Psoas muscle (tissue), 8 donors: ENCODE data around the gene MARCKSL1. TPM values are rescaled to one million over a fixed set of nuclear protein-coding genes. Genes with fewer than 3 reads are reported as not detected.

Experiments
- ATAC-seq, 4 donors: fragments of 200-7000 bp; cut with Tn5 transposase; one replicate each; pipeline ENCODE4 v1.9.1; 2020; ENCODE audit warnings: moderate library complexity in 3 of 4, mild to moderate bottlenecking in 2 of 4
- DNase-seq, 2 donors: peaks; one replicate each; pipeline ENCODE4 v3.0.0-alpha.2; 2020
- H3K27ac ChIP-seq: fragments of 200-600 bp; one replicate; pipeline ENCODE4 v1.8.0; 2022
- H3K27me3 ChIP-seq, 3 donors: fragments of 200-600 bp in 1 of 3; one replicate each; pipeline versions ENCODE4 v1.6.1 to v1.8.0; 2013 to 2022; ENCODE audit warnings: low read length in 2 of 3, mild to moderate bottlenecking in 2 of 3, moderate library complexity in 1 of 3; ENCODE audit not compliant: insufficient read depth in 3 of 3
- H3K36me3 ChIP-seq, 2 donors: fragments of 200-600 bp in 1 of 2; one replicate each; pipeline versions ENCODE4 v1.6.1 to v1.8.0; 2013 to 2022; ENCODE audit warnings: low read depth in 1 of 2, mild to moderate bottlenecking in 1 of 2, moderate library complexity in 1 of 2; ENCODE audit not compliant: insufficient read depth in 1 of 2
- H3K4me1 ChIP-seq: fragments of 200-600 bp; one replicate; pipeline ENCODE4 v1.8.0; 2022
- H3K4me3 ChIP-seq: fragments of 200-600 bp; one replicate; pipeline ENCODE4 v1.8.0; 2022; ENCODE audit warnings: mild to moderate bottlenecking
- H3K9me3 ChIP-seq: fragments of 200-600 bp; one replicate; pipeline ENCODE4 v1.8.0; 2022
- WGBS, 3 donors: extraction: QIAGEN DNeasy Blood & Tissue Kit; methylation state at CpG; one replicate each; pipeline versions ENCODE4 v1.1.6 to v1.1.7; 2013; 5-methylcytosine and 5-hydroxymethylcytosine counted together
- intact Hi-C, 2 donors: fragments of 100-400 bp; cut with DNase I; formaldehyde crosslinking; loops; one replicate each; pipeline versions ENCODE4 v1.11.0 to v1.14.2; 2022
- polyA plus RNA-seq, 3 donors: library from polyadenylated mRNA; stranded (reverse); fragments of 200-250 nt; gene quantifications; one replicate each; pipeline ENCODE4 v1.2.3, GENCODE V29; 2013
- total RNA-seq, 4 donors: library from RNA; stranded (reverse); fragmentation: NEBNext Ultra II Directional in 2 of 4; extraction: Animal tissue kit (Norgen Biotek cat#: 25700) in 2 of 4; gene quantifications; one replicate each; pipeline versions ENCODE4 v1.2.1 to v1.2.4, GENCODE V29; 2021 to 2023
- TF ChIP-seq, protein P1 (sequence below): fragments of 200-600 bp; IDR thresholded peaks from one replicate; pipeline ENCODE4 v1.8.0; 2022; ENCODE audit warnings: antibody characterized with exemption
- donor health status: healthy with polysubstance abuse.
- donor health status: DM: no; HTN: no; CAD: no; lungs with moderate emphysema.
- donor health status: Bipolar disorder and iron deficiency.
- donor health status: healthy.
- donor health status: DM: yes; HTN: yes; CAD: no.
- donor health status: DM: no; HTN: no; CAD: no.
- donor health status: DM: no; HTN: no; CAD: no.
- donor health status: DM: yes; HTN: yes; CAD: no.

Gene MARCKSL1
- total and polyA plus RNA-seq, 7 donors: 5.6 to 12.9 (median 9.4) TPM

DNA sequence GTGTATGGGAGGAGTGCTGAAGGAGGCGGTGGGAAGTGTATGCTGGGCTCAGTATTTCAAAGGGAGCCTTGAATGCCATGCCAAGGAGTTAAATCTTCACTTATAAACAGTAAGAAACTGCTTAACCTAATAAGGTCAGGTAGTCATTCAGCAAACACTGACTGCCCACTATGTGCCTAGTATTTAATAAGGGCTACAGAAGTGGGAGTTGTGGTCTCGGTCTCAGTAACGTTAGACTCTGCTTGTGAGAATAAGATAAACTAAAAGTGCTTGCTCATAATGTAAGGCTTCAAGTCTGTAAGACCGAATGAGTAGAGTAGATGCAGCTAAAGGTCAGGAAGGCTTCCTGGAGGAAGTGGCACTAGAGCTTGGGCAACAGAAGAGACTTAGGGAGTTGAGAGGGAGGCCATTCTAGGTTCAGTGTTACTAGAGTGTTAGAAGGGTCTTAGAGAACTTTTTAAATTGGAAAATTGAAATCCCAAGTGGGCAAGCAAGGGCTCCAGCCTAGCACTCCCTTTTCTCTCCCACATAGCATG lies 6.0 kb downstream of the MARCKSL1 start:
- no peak overlapping the region for H3K4me3 ChIP-seq
- H3K36me3 ChIP-seq: peaks cover 2 to 76% of the 10 kb centered on the region in 2 donors
- H3K9me3 ChIP-seq: no peaks in the 10 kb centered on the region
- intact Hi-C loops: no loop called here
- no peak for DNase-seq
- ATAC-seq: no peak
- H3K27ac ChIP-seq: no peak overlapping the region
- no peaks in the 10 kb centered on the region for H3K27me3 ChIP-seq
- TF ChIP-seq, protein P1, sequence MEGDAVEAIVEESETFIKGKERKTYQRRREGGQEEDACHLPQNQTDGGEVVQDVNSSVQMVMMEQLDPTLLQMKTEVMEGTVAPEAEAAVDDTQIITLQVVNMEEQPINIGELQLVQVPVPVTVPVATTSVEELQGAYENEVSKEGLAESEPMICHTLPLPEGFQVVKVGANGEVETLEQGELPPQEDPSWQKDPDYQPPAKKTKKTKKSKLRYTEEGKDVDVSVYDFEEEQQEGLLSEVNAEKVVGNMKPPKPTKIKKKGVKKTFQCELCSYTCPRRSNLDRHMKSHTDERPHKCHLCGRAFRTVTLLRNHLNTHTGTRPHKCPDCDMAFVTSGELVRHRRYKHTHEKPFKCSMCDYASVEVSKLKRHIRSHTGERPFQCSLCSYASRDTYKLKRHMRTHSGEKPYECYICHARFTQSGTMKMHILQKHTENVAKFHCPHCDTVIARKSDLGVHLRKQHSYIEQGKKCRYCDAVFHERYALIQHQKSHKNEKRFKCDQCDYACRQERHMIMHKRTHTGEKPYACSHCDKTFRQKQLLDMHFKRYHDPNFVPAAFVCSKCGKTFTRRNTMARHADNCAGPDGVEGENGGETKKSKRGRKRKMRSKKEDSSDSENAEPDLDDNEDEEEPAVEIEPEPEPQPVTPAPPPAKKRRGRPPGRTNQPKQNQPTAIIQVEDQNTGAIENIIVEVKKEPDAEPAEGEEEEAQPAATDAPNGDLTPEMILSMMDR: no peak
- H3K4me1 ChIP-seq: no peaks in the 10 kb centered on the region
- WGBS, 3 donors: 91 to 93% (median 92%) methylated on average over 4 of the region's 4 CpGs

DNA sequence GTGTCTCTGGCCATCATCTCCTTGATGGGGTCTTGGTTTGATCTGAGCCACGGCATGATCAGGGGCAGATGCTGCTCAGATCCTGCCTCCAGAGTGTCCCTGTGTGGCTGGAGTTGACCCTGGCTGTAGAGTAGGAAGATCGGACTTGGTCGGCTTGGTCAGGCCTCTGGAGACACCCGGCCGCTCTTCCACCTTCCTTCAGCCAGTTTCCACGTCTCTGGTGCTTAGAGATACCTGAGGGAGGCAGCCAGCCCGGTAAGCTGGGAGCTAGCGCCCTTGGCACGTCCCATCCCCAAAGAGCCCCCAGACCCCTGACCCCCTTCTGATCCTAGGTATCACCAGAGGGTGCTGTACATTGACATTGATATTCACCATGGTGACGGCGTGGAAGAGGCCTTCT lies 8.8 kb downstream of the MARCKSL1 start:
- Histone ChIP-seq H3K4me3 (no peak overlapping the region), H3K4me1 (no peaks in the 10 kb centered on the region), H3K27ac (no peak overlapping the region), H3K9me3 (no peaks in the 10 kb centered on the region), H3K36me3 (peaks cover 2 to 84% of the 10 kb centered on the region in 2 donors), H3K27me3 (no peaks in the 10 kb centered on the region)
- WGBS, 3 donors: 92 to 97% (median 94%) methylated on average over 11 of the region's 11 CpGs
- ATAC-seq: no peak
- no peak for DNase-seq
- intact Hi-C loops: no loop called here
- TF ChIP-seq, protein P1: no peak

DNA sequence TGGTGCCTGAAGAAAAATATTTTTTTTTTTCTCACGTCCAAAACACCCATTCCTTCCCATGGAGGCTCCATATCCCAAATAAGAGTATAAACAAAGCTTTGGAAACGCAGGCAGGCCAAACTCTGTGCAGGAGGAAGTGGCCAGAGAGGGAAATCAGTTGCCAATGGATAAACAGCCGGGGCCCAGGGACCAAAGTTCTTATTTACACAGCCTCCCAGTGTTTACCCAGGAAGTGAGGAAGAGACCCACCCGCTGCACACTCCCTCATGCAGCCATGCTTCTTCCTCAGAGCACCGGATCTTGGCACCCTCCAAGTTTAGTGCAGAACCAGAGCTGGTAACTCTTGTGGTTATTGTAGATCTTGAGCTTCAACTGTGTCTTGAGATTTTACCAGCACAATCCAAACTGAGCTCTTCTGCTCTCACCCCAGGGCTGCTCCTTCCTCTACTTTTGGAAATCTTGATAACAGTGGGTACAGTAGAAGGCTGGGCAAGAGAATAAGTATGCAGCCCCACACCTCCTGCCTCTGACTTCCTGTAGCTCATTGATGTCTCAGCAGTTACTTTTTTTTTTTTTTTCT lies 14.2 kb downstream of the MARCKSL1 start:
- no peak overlapping the region for H3K27ac ChIP-seq
- no peak for ATAC-seq
- intact Hi-C loops: no loop called here
- H3K36me3 ChIP-seq: peaks cover 0 to 64% of the 10 kb centered on the region in 2 donors
- no peak for DNase-seq
- TF ChIP-seq, protein P1: no peak
- 51 to 69% (median 62%) methylated on average over 5 of the region's 5 CpGs for WGBS, 3 donors
- no peak overlapping the region for H3K4me3 ChIP-seq
- H3K9me3 ChIP-seq: no peaks in the 10 kb centered on the region
- no peaks in the 10 kb centered on the region for H3K4me1 ChIP-seq
- H3K27me3 ChIP-seq: no peaks in the 10 kb centered on the region

DNA sequence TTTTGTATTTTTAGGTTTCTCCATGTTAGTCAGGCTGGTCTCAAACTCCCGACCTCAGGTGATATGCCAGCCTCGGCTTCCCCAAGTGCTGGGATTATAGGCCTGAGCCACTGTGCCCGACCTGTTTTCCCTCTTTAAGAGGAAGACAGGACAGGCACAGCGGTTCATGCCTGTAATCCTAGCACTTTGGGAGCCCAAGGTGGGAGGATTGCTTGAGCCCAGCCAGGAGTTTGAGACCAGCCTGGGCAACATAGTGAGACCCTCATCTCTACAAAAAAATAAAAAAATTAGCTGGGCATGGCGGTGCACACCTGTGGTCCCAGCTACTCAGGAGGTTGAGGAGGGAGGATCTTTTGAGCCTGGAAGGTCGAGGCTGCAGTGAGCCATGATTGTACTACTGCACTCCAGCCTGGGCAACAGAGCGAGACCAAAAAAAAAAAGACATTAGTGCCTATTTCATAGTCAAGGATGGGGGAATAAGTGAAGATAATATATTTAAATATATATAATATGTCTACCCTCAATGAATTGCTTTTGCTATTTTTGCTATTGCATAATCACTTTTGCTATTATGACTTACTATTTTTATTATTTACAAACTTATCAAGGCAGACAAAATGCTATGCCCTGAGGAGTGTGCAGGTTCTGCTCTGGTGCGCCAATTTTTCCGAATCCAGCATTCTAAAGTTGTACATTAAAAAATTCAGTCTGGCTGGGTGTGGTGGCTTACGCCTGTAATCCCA lies 17.7 kb downstream of the MARCKSL1 start:
- DNase-seq: no peak
- Histone ChIP-seq H3K36me3 (peaks cover 0 to 40% of the 10 kb centered on the region in 2 donors), H3K9me3 (no peaks in the 10 kb centered on the region), H3K27me3 (no peaks in the 10 kb centered on the region), H3K4me1 (no peaks in the 10 kb centered on the region), H3K4me3 (no peak overlapping the region), H3K27ac (no peak overlapping the region)
- no peak for ATAC-seq
- WGBS, 3 donors: 96% methylated on average over 10 of the region's 10 CpGs
- TF ChIP-seq, protein P1: no peak
- intact Hi-C loops: loop anchor here in 1 of 2 donors (10.0 kb wide), 1 partner anchor 103 kb away; no protein-coding TSS in a partner anchor
